ENCODE results near the gene HSFX4.
"Not testable (repeated sequence)": the region's sequence is repeated elsewhere in the genome, so short reads cannot be mapped to it uniquely, and the experiment has no call there.

Gene HSFX4

GRCh38 chrX:149916745-149917392 lies 12.5 kb upstream of the HSFX4 start:
- H3K4me1 ChIP-seq (ENCODE audit: insufficient read depth, poor library complexity, severe bottlenecking): no peaks in the 10 kb centered on the region
- ATAC-seq (ENCODE audit: low read depth): no peak
- TF ChIP-seq CTCF (IDR thresholded peaks at IDR 0.05; ENCODE audit: poor library complexity, severe bottlenecking): no peak
- H3K27ac ChIP-seq (ENCODE audit: poor library complexity, severe bottlenecking): no peak overlapping the region
- no peaks in the 10 kb centered on the region for H3K27me3 ChIP-seq (ENCODE audit: insufficient read depth, poor library complexity, severe bottlenecking)
- H3K36me3 ChIP-seq (ENCODE audit: low read depth): no peaks in the 10 kb centered on the region
- no peak for DNase-seq (ENCODE audit: low spot score)
- H3K4me3 ChIP-seq (ENCODE audit: severe bottlenecking): no peak overlapping the region
- no peaks in the 10 kb centered on the region for H3K9me3 ChIP-seq (ENCODE audit: severe bottlenecking)

GRCh38 chrX:149923836-149924235 lies 5.5 kb upstream of the HSFX4 start:
- not testable (repeated sequence) for H3K27me3 ChIP-seq (ENCODE audit: insufficient read depth, poor library complexity, severe bottlenecking); H3K9me3 ChIP-seq (ENCODE audit: severe bottlenecking); H3K4me1 ChIP-seq (ENCODE audit: insufficient read depth, poor library complexity, severe bottlenecking); H3K4me3 ChIP-seq (ENCODE audit: severe bottlenecking); ATAC-seq (ENCODE audit: low read depth); DNase-seq (ENCODE audit: low spot score); H3K36me3 ChIP-seq (ENCODE audit: low read depth); H3K27ac ChIP-seq (ENCODE audit: poor library complexity, severe bottlenecking)

- H3K27ac ChIP-seq (ENCODE audit: poor library complexity, severe bottlenecking); H3K4me1 ChIP-seq (ENCODE audit: insufficient read depth, poor library complexity, severe bottlenecking); H3K36me3 ChIP-seq (ENCODE audit: low read depth); H3K27me3 ChIP-seq (ENCODE audit: insufficient read depth, poor library complexity, severe bottlenecking); DNase-seq (ENCODE audit: low spot score); ATAC-seq (ENCODE audit: low read depth); H3K4me3 ChIP-seq (ENCODE audit: severe bottlenecking); H3K9me3 ChIP-seq (ENCODE audit: severe bottlenecking): not testable (repeated sequence)
Measured at GRCh38 chrX:149924434-149924833, 4.9 kb upstream of the HSFX4 start.

- not testable (repeated sequence) for H3K4me3 ChIP-seq (ENCODE audit: severe bottlenecking); ATAC-seq (ENCODE audit: low read depth)
Measured at GRCh38 chrX:149927245-149927963, 2.0 kb upstream of the HSFX4 start.

GRCh38 chrX:149927964-149928258 lies 1.5 kb upstream of the HSFX4 start:
- not testable (repeated sequence) for H3K4me3 ChIP-seq (ENCODE audit: severe bottlenecking); H3K9me3 ChIP-seq (ENCODE audit: severe bottlenecking); DNase-seq (ENCODE audit: low spot score); H3K4me1 ChIP-seq (ENCODE audit: insufficient read depth, poor library complexity, severe bottlenecking); H3K27ac ChIP-seq (ENCODE audit: poor library complexity, severe bottlenecking); H3K36me3 ChIP-seq (ENCODE audit: low read depth); ATAC-seq (ENCODE audit: low read depth); H3K27me3 ChIP-seq (ENCODE audit: insufficient read depth, poor library complexity, severe bottlenecking)

More at GRCh38 chrX:149927245-149927963, 2.0 kb upstream of the HSFX4 start:
- DNase-seq (ENCODE audit: low spot score); H3K9me3 ChIP-seq (ENCODE audit: severe bottlenecking); H3K36me3 ChIP-seq (ENCODE audit: low read depth); H3K4me1 ChIP-seq (ENCODE audit: insufficient read depth, poor library complexity, severe bottlenecking); H3K27me3 ChIP-seq (ENCODE audit: insufficient read depth, poor library complexity, severe bottlenecking); H3K27ac ChIP-seq (ENCODE audit: poor library complexity, severe bottlenecking): not testable (repeated sequence)

GRCh38 chrX:149928635-149929034 lies 738 bp upstream of the HSFX4 start:
- H3K27ac ChIP-seq (ENCODE audit: poor library complexity, severe bottlenecking); ATAC-seq (ENCODE audit: low read depth); H3K4me3 ChIP-seq (ENCODE audit: severe bottlenecking); H3K36me3 ChIP-seq (ENCODE audit: low read depth); H3K4me1 ChIP-seq (ENCODE audit: insufficient read depth, poor library complexity, severe bottlenecking); DNase-seq (ENCODE audit: low spot score); H3K27me3 ChIP-seq (ENCODE audit: insufficient read depth, poor library complexity, severe bottlenecking); H3K9me3 ChIP-seq (ENCODE audit: severe bottlenecking): not testable (repeated sequence)

- not testable (repeated sequence) for H3K27me3 ChIP-seq (ENCODE audit: insufficient read depth, poor library complexity, severe bottlenecking); H3K9me3 ChIP-seq (ENCODE audit: severe bottlenecking); H3K4me1 ChIP-seq (ENCODE audit: insufficient read depth, poor library complexity, severe bottlenecking); H3K36me3 ChIP-seq (ENCODE audit: low read depth); H3K27ac ChIP-seq (ENCODE audit: poor library complexity, severe bottlenecking); DNase-seq (ENCODE audit: low spot score); H3K4me3 ChIP-seq (ENCODE audit: severe bottlenecking); ATAC-seq (ENCODE audit: low read depth)
Measured at GRCh38 chrX:149931355-149931754, 2.0 kb downstream of the HSFX4 start.

GRCh38 chrX:149932150-149932549 lies 2.8 kb downstream of the HSFX4 start:
- H3K27ac ChIP-seq (ENCODE audit: poor library complexity, severe bottlenecking); ATAC-seq (ENCODE audit: low read depth); H3K36me3 ChIP-seq (ENCODE audit: low read depth); H3K4me1 ChIP-seq (ENCODE audit: insufficient read depth, poor library complexity, severe bottlenecking); H3K27me3 ChIP-seq (ENCODE audit: insufficient read depth, poor library complexity, severe bottlenecking); H3K9me3 ChIP-seq (ENCODE audit: severe bottlenecking); H3K4me3 ChIP-seq (ENCODE audit: severe bottlenecking); DNase-seq (ENCODE audit: low spot score): not testable (repeated sequence)

GRCh38 chrX:149932970-149933369 lies 3.6 kb downstream of the HSFX4 start:
- not testable (repeated sequence) for H3K9me3 ChIP-seq (ENCODE audit: severe bottlenecking); H3K27me3 ChIP-seq (ENCODE audit: insufficient read depth, poor library complexity, severe bottlenecking); H3K4me3 ChIP-seq (ENCODE audit: severe bottlenecking); DNase-seq (ENCODE audit: low spot score); H3K4me1 ChIP-seq (ENCODE audit: insufficient read depth, poor library complexity, severe bottlenecking); H3K36me3 ChIP-seq (ENCODE audit: low read depth); H3K27ac ChIP-seq (ENCODE audit: poor library complexity, severe bottlenecking); ATAC-seq (ENCODE audit: low read depth)

GRCh38 chrX:149933547-149933946 lies 4.2 kb downstream of the HSFX4 start:
- not testable (repeated sequence) for H3K36me3 ChIP-seq (ENCODE audit: low read depth); ATAC-seq (ENCODE audit: low read depth); H3K4me1 ChIP-seq (ENCODE audit: insufficient read depth, poor library complexity, severe bottlenecking); H3K4me3 ChIP-seq (ENCODE audit: severe bottlenecking); H3K27me3 ChIP-seq (ENCODE audit: insufficient read depth, poor library complexity, severe bottlenecking); H3K27ac ChIP-seq (ENCODE audit: poor library complexity, severe bottlenecking); DNase-seq (ENCODE audit: low spot score); H3K9me3 ChIP-seq (ENCODE audit: severe bottlenecking)

- not testable (repeated sequence) for H3K27ac ChIP-seq (ENCODE audit: poor library complexity, severe bottlenecking); H3K36me3 ChIP-seq (ENCODE audit: low read depth); H3K9me3 ChIP-seq (ENCODE audit: severe bottlenecking); H3K4me1 ChIP-seq (ENCODE audit: insufficient read depth, poor library complexity, severe bottlenecking); DNase-seq (ENCODE audit: low spot score); ATAC-seq (ENCODE audit: low read depth); H3K27me3 ChIP-seq (ENCODE audit: insufficient read depth, poor library complexity, severe bottlenecking)
- peak overlapping the region; percentile 74 for H3K4me3 ChIP-seq (ENCODE audit: severe bottlenecking)
Measured at GRCh38 chrX:149937328-149937727, 8.0 kb downstream of the HSFX4 start.
